GM19467 (cell line): ENCODE results near the gene KPNA4.
"Not testable (repeated sequence)": the region's sequence is repeated elsewhere in the genome, so short reads cannot be mapped to it uniquely, and the experiment has no call there.

Source experiments
- ATAC-seq: cut with Tn5 transposase; IDR thresholded peaks from one replicate; pipeline ENCODE4 v1.9.1; 2021; ENCODE audit warnings: mild to moderate bottlenecking, moderate library complexity; ENCODE audit not compliant: unreplicated experiment

The KPNA4 gene

GRCh38 chr3:160574636-160575035 lies 9.3 kb upstream of the KPNA4 start:
- ATAC-seq, result no peak

GRCh38 chr3:160573955-160574525 lies 8.7 kb upstream of the KPNA4 start:
- ATAC-seq, result not testable (repeated sequence)

GRCh38 chr3:160569894-160570652 lies 4.7 kb upstream of the KPNA4 start:
- ATAC-seq, result no peak

GRCh38 chr3:160568989-160569388 lies 3.6 kb upstream of the KPNA4 start:
- no peak for ATAC-seq

GRCh38 chr3:160567774-160568173 lies 2.4 kb upstream of the KPNA4 start:
- no peak for ATAC-seq

- no peak for ATAC-seq
Observed at GRCh38 chr3:160566499-160566898, 1.1 kb upstream of the KPNA4 start.

GRCh38 chr3:160564949-160565441 lies 376 bp downstream of the KPNA4 start:
- peak; percentile 38 for ATAC-seq

GRCh38 chr3:160564258-160564911 lies 986 bp downstream of the KPNA4 start:
- no peak for ATAC-seq

GRCh38 chr3:160562952-160563351 lies 2.4 kb downstream of the KPNA4 start:
- ATAC-seq, result no peak

GRCh38 chr3:160557571-160557970 lies 7.8 kb downstream of the KPNA4 start:
- ATAC-seq, result no peak

- no peak for ATAC-seq
Observed at GRCh38 chr3:160556141-160556540, 9.2 kb downstream of the KPNA4 start.

- no peak for ATAC-seq
Observed at GRCh38 chr3:160554980-160555379, 10.4 kb downstream of the KPNA4 start.

- ATAC-seq, result no peak
Observed at GRCh38 chr3:160553827-160554226, 11.5 kb downstream of the KPNA4 start.

- no peak for ATAC-seq
Observed at GRCh38 chr3:160546727-160547126, 18.6 kb downstream of the KPNA4 start.

- no peak for ATAC-seq
Observed at GRCh38 chr3:160545504-160545871, 19.9 kb downstream of the KPNA4 start.

- no peak for ATAC-seq
Observed at GRCh38 chr3:160544844-160545503, 20.4 kb downstream of the KPNA4 start.

- ATAC-seq, result no peak
Observed at GRCh38 chr3:160540551-160540950, 24.8 kb downstream of the KPNA4 start.

- ATAC-seq, result no peak
Observed at GRCh38 chr3:160538895-160539294, 26.5 kb downstream of the KPNA4 start.

GRCh38 chr3:160537729-160538128 lies 27.6 kb downstream of the KPNA4 start:
- ATAC-seq, result no peak

GRCh38 chr3:160532371-160532770 lies 33.0 kb downstream of the KPNA4 start:
- ATAC-seq, result no peak

GRCh38 chr3:160531311-160531710 lies 34.1 kb downstream of the KPNA4 start:
- ATAC-seq, result no peak
